PC-9 (cell line): Measurements from ENCODE around the gene CPLX4. TPM values are rescaled to one million over a fixed set of nuclear protein-coding genes. Genes with fewer than 3 reads are reported as not detected.

Experiments
- BruUV-seq: library from RNA; stranded (reverse); fragments of 400-500 nt; replicated peaks from 2 replicates; lab custom pipeline; 2021; lab: Mats Ljungman, UMichigan
- CTCF ChIA-PET: fragments of 300-600 bp; sonication (Branson Sonifier 250); formaldehyde crosslinking; loops from one replicate; lab custom pipeline; 2022; ENCODE audit warnings: antibody characterized with exemption; lab: Charles Lee
- POLR2A ChIA-PET: fragments of 300-600 bp; sonication (Branson Sonifier 250); formaldehyde crosslinking; loops from one replicate; lab custom pipeline; 2022; ENCODE audit warnings: antibody characterized with exemption; ENCODE audit not compliant: unreplicated experiment; lab: Charles Lee
- DNase-seq, 2 experiments: peaks; one replicate each; pipeline versions ENCODE4 v3.0.0 to v3.0.0-alpha.2; 2015 to 2022; ENCODE audit warnings: mixed read lengths in 1 of 2
- H2AFZ ChIP-seq: fragments of 200-600 bp; sonication (generic); 2 replicates; pipeline ENCODE4 v1.8.1; 2017; ENCODE audit warnings: antibody characterized with exemption
- H3F3A ChIP-seq: fragments of 200-600 bp; sonication (generic); 2 replicates; pipeline ENCODE4 v1.8.1; 2017; ENCODE audit warnings: antibody characterized with exemption, mild to moderate bottlenecking, low read depth; ENCODE audit not compliant: insufficient read depth
- H3K27ac ChIP-seq: fragments of 200-600 bp; sonication (generic); 2 replicates; pipeline ENCODE4 v1.6.1; 2016; ENCODE audit warnings: mixed run types
- H3K27me3 ChIP-seq: fragments of 200-600 bp; sonication (generic); 2 replicates; pipeline ENCODE4 v1.6.1; 2016; ENCODE audit warnings: low read depth, mixed run types; ENCODE audit not compliant: insufficient read depth
- H3K36me3 ChIP-seq: fragments of 200-600 bp; sonication (generic); 2 replicates; pipeline ENCODE4 v1.6.1; 2016; ENCODE audit warnings: low read depth, mixed run types
- H3K4me1 ChIP-seq: fragments of 200-600 bp; sonication (generic); replicated peaks from 2 replicates; pipeline ENCODE4 v1.6.1; 2016; ENCODE audit warnings: mixed run types; ENCODE audit not compliant: insufficient read depth
- H3K4me2 ChIP-seq: fragments of 200-600 bp; sonication (generic); 2 replicates; pipeline ENCODE4 v1.6.1; 2017; ENCODE audit warnings: mixed run types
- H3K4me3 ChIP-seq: fragments of 200-600 bp; sonication (generic); 2 replicates; pipeline ENCODE4 v1.6.1; 2016; ENCODE audit warnings: mixed run types
- H3K79me2 ChIP-seq: fragments of 200-600 bp; sonication (generic); 2 replicates; pipeline ENCODE4 v1.6.1; 2017; ENCODE audit warnings: low read depth, mixed run types
- H3K9me2 ChIP-seq: fragments of 200-600 bp; sonication (generic); 2 replicates; pipeline ENCODE4 v1.8.1; 2017; ENCODE audit warnings: mild to moderate bottlenecking; ENCODE audit not compliant: insufficient read depth
- H3K9me3 ChIP-seq: fragments of 200-600 bp; sonication (generic); 2 replicates; pipeline ENCODE4 v1.8.1; 2016; ENCODE audit warnings: low read depth; ENCODE audit not compliant: insufficient read depth
- H4K20me1 ChIP-seq: fragments of 200-600 bp; sonication (generic); 2 replicates; pipeline ENCODE4 v1.8.1; 2017; ENCODE audit not compliant: insufficient read depth
- CTCF ChIP-seq: fragments of 200-600 bp; sonication (generic); conservative IDR thresholded peaks from 2 replicates; pipeline ENCODE4 v1.6.1; 2017; ENCODE audit warnings: mixed run types, antibody characterized with exemption, mild to moderate bottlenecking, moderate library complexity
- EZH2 ChIP-seq: fragments of 200-600 bp; sonication (generic); IDR thresholded peaks from 2 replicates; pipeline ENCODE4 v1.8.0; 2017; ENCODE audit warnings: antibody characterized with exemption, low read depth
- intact Hi-C: fragments of 100-400 bp; cut with micrococcal nuclease; formaldehyde crosslinking; loops from one replicate; pipeline ENCODE4 v1.10.0; 2022; ENCODE audit not compliant: unreplicated experiment
- total RNA-seq: library from RNA; stranded (reverse); gene quantifications from 2 replicates; pipeline ENCODE4 v1.2.3, GENCODE V29; 2021

The CPLX4 gene
- total RNA-seq, 1 experiment from 2014 or later = not detected

- POLR2A ChIA-PET = no interaction called here
- CTCF ChIA-PET = no interaction called here
- H2AFZ ChIP-seq = no peak overlapping the region
- no peaks in the 10 kb centered on the region for H3K79me2 ChIP-seq
- H3K4me3 ChIP-seq = no peak overlapping the region
- no TSS peak for BruUV-seq
- H3K36me3 ChIP-seq = no peaks in the 10 kb centered on the region
- H3K27ac ChIP-seq = no peak overlapping the region
- no peak for DNase-seq
- H3K27me3 ChIP-seq = no peaks in the 10 kb centered on the region; the same call in 1 of the 2 replicates
- intact Hi-C loops = no loop called here
- H3K4me2 ChIP-seq = no peak overlapping the region
- H3K9me2 ChIP-seq = no peaks in the 10 kb centered on the region
- no peak for TF ChIP-seq CTCF
- no peak for TF ChIP-seq EZH2
- H3K4me1 ChIP-seq = no peaks in the 10 kb centered on the region
- H3K9me3 ChIP-seq = no peaks in the 10 kb centered on the region
- no peaks in the 10 kb centered on the region for H3F3A ChIP-seq
- H4K20me1 ChIP-seq = no peaks in the 10 kb centered on the region
Observed at GRCh38 chr18:59266459-59266858, 52.0 kb downstream of the CPLX4 start.

GRCh38 chr18:59265974-59266369 is 52.5 kb downstream of the CPLX4 start:
- DNase-seq = no peak
- no peaks in the 10 kb centered on the region for H3K36me3 ChIP-seq
- no peaks in the 10 kb centered on the region for H3K9me3 ChIP-seq
- no TSS peak for BruUV-seq
- CTCF ChIA-PET = no interaction called here
- no peaks in the 10 kb centered on the region for H3K9me2 ChIP-seq
- TF ChIP-seq EZH2 (no peak), CTCF (no peak)
- no peaks in the 10 kb centered on the region for H3F3A ChIP-seq
- no peak overlapping the region for H3K27ac ChIP-seq
- H3K27me3 ChIP-seq = no peaks in the 10 kb centered on the region; the same call in 1 of the 2 replicates
- POLR2A ChIA-PET = no interaction called here
- H3K4me3 ChIP-seq = no peak overlapping the region
- H2AFZ ChIP-seq = no peak overlapping the region
- no peaks in the 10 kb centered on the region for H4K20me1 ChIP-seq
- intact Hi-C loops = no loop called here
- no peak overlapping the region for H3K4me2 ChIP-seq
- H3K4me1 ChIP-seq = no peaks in the 10 kb centered on the region
- H3K79me2 ChIP-seq = no peaks in the 10 kb centered on the region

DNA sequence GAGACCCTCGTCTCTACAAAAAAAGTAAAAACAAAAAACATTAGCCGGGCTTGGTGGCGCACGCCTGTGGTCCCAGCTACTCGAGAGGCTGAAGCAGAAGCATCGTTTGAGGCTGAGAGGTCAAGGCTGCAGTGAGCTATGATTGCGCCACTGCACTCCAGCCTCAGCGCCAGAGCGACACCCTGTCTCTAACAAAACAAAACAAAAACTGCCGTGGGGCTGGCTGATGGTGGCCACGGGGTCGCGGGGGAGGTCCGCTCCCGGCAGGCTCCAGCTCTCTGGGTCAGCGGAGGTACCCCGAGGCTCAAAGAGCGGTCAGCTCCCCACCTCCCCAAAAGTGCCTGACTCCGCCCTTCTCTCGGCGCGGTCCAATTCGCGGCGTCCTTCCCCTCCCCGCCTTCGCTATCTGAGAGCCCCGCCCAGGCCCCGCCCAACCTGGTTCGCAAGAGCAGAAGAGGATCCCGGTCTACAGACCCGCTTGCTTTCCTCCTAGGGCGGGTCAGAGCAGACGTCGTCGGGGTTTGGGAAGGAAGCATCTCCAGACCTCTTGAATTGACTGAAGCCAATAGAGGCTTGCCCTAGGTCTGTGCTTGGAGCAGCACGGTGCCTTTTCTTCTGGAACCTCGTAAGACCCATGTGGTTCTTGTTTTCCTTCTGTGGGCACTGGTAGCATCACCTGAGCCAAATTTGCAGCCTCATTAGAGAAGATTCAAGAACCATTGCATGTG is 53.0 kb downstream of the CPLX4 start:
- Histone ChIP-seq H3K27me3 (no peaks in the 10 kb centered on the region; the same call in 1 of the 2 replicates), H4K20me1 (no peaks in the 10 kb centered on the region)
- intact Hi-C loops = no loop called here

More for the DNA sequence above, 53.0 kb downstream of the CPLX4 start:
- no peak overlapping the region for H3K4me3 ChIP-seq
- BruUV-seq = no TSS peak
- no peak overlapping the region for H3K27ac ChIP-seq
- no peaks in the 10 kb centered on the region for H3F3A ChIP-seq
- no peaks in the 10 kb centered on the region for H3K36me3 ChIP-seq
- no peaks in the 10 kb centered on the region for H3K9me2 ChIP-seq
- CTCF ChIA-PET = no interaction called here
- H3K9me3 ChIP-seq = no peaks in the 10 kb centered on the region
- TF ChIP-seq EZH2 (no peak), CTCF (no peak)
- H3K4me1 ChIP-seq = no peaks in the 10 kb centered on the region
- DNase-seq = no peak
- no peaks in the 10 kb centered on the region for H3K79me2 ChIP-seq
- POLR2A ChIA-PET = no interaction called here
- no peak overlapping the region for H3K4me2 ChIP-seq
- no peak overlapping the region for H2AFZ ChIP-seq
